GM19372 (cell line): ENCODE measurements around the gene ADCYAP1.

ENCODE experiments used
- ATAC-seq: cut with Tn5 transposase; IDR thresholded peaks from one replicate; pipeline ENCODE4 v1.9.1; 2021; ENCODE audit warnings: mild to moderate bottlenecking, low read depth, moderate library complexity; ENCODE audit not compliant: unreplicated experiment

ADCYAP1 gene

DNA sequence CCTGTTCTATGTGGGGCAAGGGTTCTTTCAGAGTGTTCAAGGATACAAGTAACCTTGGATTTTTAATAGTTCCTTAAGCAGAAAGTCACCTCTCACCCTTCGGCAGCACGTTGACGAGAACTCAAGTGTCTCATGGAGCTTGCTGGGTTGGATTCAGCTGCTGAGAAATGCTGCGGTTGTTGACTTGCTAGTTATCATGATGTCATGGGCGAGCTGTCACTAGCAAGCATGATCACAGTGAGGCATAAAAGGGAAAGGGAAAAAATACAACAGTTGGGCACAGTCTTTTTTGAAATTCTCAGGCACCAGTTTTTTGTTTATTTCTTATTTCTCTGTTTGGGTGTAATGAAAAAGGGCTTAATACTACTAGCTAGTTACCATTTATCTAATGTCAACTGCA lies 53.2 kb downstream of the ADCYAP1 start:
- no peak for ATAC-seq

DNA sequence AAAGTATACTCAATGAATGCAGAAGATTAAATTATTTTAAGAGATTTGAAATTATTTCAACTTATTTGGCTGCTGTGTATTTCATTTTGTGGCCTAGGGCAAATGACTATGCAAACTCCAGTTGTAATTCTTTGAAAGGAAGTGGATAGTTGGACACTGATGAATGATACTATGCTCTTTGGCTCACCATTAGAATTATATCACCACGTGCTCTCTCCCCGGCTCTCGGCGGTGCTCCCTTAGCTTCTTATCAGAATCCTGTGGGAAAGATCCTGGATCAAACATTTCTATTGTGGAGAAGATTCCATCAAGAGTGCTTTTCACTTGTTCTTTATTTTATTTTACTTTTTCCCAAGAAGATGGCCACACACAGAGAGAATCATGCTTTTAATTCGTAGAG lies 55.2 kb downstream of the ADCYAP1 start:
- ATAC-seq, result no peak
